Measurements from ENCODE around the gene METRNL. TPM values are rescaled to one million over a fixed set of nuclear protein-coding genes. Genes with fewer than 3 reads are reported as not detected.

METRNL gene
- total RNA-seq, 2 experiments from 2014 or later, result 16.9 to 23.3 TPM

- Histone ChIP-seq H3K4me1 (ENCODE audit: insufficient read depth, low read length, poor library complexity, severe bottlenecking) (peaks cover 43% of the 10 kb centered on the region), H3K9me2 (ENCODE audit: insufficient read depth, low read length) (no peaks in the 10 kb centered on the region), H2AFZ (ENCODE audit: low read length) (no peak overlapping the region), H3K9me3 (ENCODE audit: low read length) (no peaks in the 10 kb centered on the region), H4K20me1 (ENCODE audit: insufficient read depth, low read length) (no peaks in the 10 kb centered on the region), H3K4me2 (ENCODE audit: low read length) (no peak overlapping the region), H3K27ac (ENCODE audit: low read depth, low read length, poor library complexity, severe bottlenecking) (no peak overlapping the region), H3K36me3 (ENCODE audit: insufficient read depth, low read length) (no peaks in the 10 kb centered on the region), H3K79me2 (ENCODE audit: insufficient read depth, low read depth, low read length) (no peaks in the 10 kb centered on the region), H3K4me3 (ENCODE audit: low read depth, low read length, poor library complexity, severe bottlenecking) (no peak overlapping the region)
- POLR2A ChIA-PET, result no interaction called here
- no peak for TF ChIP-seq CTCF (conservative IDR thresholded peaks at IDR 0.05; ENCODE audit: low read length)
- no peak for TF ChIP-seq EZH2phosphoT487 (IDR thresholded peaks at IDR 0.05; ENCODE audit: borderline replicate concordance, low read depth, low read length)
- peak; percentile 30 for DNase-seq (ENCODE audit: low spot score)
- BruUV-seq (replicated peaks), result no TSS peak
- CTCF ChIA-PET (ENCODE audit: unreplicated experiment), result no interaction called here
- intact Hi-C loops (cut with micrococcal nuclease; ENCODE audit: unreplicated experiment), result loop anchor here (5.0 kb wide), 2 partner anchors 136 to 426 kb away; no protein-coding TSS in a partner anchor
Measured at GRCh38 chr17:83103200-83103942, 24.0 kb downstream of the METRNL start.

GRCh38 chr17:83103943-83104311, 24.5 kb downstream of the METRNL start:
- Histone ChIP-seq H3K79me2 (ENCODE audit: insufficient read depth, low read depth, low read length) (no peaks in the 10 kb centered on the region), H3K9me2 (ENCODE audit: insufficient read depth, low read length) (no peaks in the 10 kb centered on the region), H3K36me3 (ENCODE audit: insufficient read depth, low read length) (no peaks in the 10 kb centered on the region), H4K20me1 (ENCODE audit: insufficient read depth, low read length) (no peaks in the 10 kb centered on the region), H2AFZ (ENCODE audit: low read length) (no peak overlapping the region), H3K4me2 (ENCODE audit: low read length) (no peak overlapping the region), H3K4me3 (ENCODE audit: low read depth, low read length, poor library complexity, severe bottlenecking) (no peak overlapping the region), H3K4me1 (ENCODE audit: insufficient read depth, low read length, poor library complexity, severe bottlenecking) (peaks cover 38% of the 10 kb centered on the region), H3K27ac (ENCODE audit: low read depth, low read length, poor library complexity, severe bottlenecking) (no peak overlapping the region), H3K9me3 (ENCODE audit: low read length) (no peaks in the 10 kb centered on the region)
- BruUV-seq (replicated peaks), result no TSS peak
- ChIA-PET POLR2A (no interaction called here), CTCF (ENCODE audit: unreplicated experiment) (no interaction called here)
- TF ChIP-seq CTCF (conservative IDR thresholded peaks at IDR 0.05; ENCODE audit: low read length) (no peak), EZH2phosphoT487 (IDR thresholded peaks at IDR 0.05; ENCODE audit: borderline replicate concordance, low read depth, low read length) (no peak)
- no peak for DNase-seq (ENCODE audit: low spot score)
- intact Hi-C loops (cut with micrococcal nuclease; ENCODE audit: unreplicated experiment), result loop anchor here (5.0 kb wide), 2 partner anchors 137 to 427 kb away; no protein-coding TSS in a partner anchor

All from OCI-LY7 (cell line).